ENCODE measurements around the gene AUTS2.

Gene AUTS2

GRCh38 chr7:70459546-70459945 is 861.3 kb downstream of the AUTS2 start:
- no peak for TF ChIP-seq CTCF (IDR thresholded peaks at IDR 0.05; ENCODE audit: insufficient read depth, low read length, missing control alignments)
- no peak overlapping the region for H3K4me3 ChIP-seq (ENCODE audit: low read depth, low read length)
- no peak for DNase-seq (ENCODE audit: low read depth, low spot score)
- POLR2A ChIA-PET = no interaction called here
- CTCF ChIA-PET = no interaction called here

GRCh38 chr7:70460071-70460470 is 861.8 kb downstream of the AUTS2 start:
- DNase-seq (ENCODE audit: low read depth, low spot score) = no peak
- no peak overlapping the region for H3K4me3 ChIP-seq (ENCODE audit: low read depth, low read length)
- TF ChIP-seq CTCF (IDR thresholded peaks at IDR 0.05; ENCODE audit: insufficient read depth, low read length, missing control alignments) = no peak
- POLR2A ChIA-PET = no interaction called here
- CTCF ChIA-PET = no interaction called here

- ChIA-PET CTCF (interaction anchor here (1.2 kb wide), 1 partner anchor 10 kb away, joined by 3 read pairs; no protein-coding TSS in a partner anchor), POLR2A (no interaction called here)
- TF ChIP-seq CTCF (IDR thresholded peaks at IDR 0.05; ENCODE audit: insufficient read depth, low read length, missing control alignments) = no peak
- H3K4me3 ChIP-seq (ENCODE audit: low read depth, low read length) = no peak overlapping the region
- DNase-seq (ENCODE audit: low read depth, low spot score) = no peak
These were observed 862.3 kb downstream of the AUTS2 start for GRCh38 chr7:70460562-70460961.

- ChIA-PET POLR2A (no interaction called here), CTCF (interaction anchor here (0.9 kb wide), 1 partner anchor 13 kb away, joined by 3 read pairs; no protein-coding TSS in a partner anchor)
- H3K4me3 ChIP-seq (ENCODE audit: low read depth, low read length) = no peak overlapping the region
- no peak for TF ChIP-seq CTCF (IDR thresholded peaks at IDR 0.05; ENCODE audit: insufficient read depth, low read length, missing control alignments)
- DNase-seq (ENCODE audit: low read depth, low spot score) = no peak
These were observed 865.2 kb downstream of the AUTS2 start for GRCh38 chr7:70463352-70463938.

GRCh38 chr7:70466725-70467364 is 868.6 kb downstream of the AUTS2 start:
- CTCF ChIA-PET = no interaction called here
- H3K4me3 ChIP-seq (ENCODE audit: low read depth, low read length) = no peak overlapping the region
- no peak for DNase-seq (ENCODE audit: low read depth, low spot score)
- no peak for TF ChIP-seq CTCF (IDR thresholded peaks at IDR 0.05; ENCODE audit: insufficient read depth, low read length, missing control alignments)
- POLR2A ChIA-PET = no interaction called here

- no peak for DNase-seq (ENCODE audit: low read depth, low spot score)
- ChIA-PET POLR2A (no interaction called here), CTCF (no interaction called here)
- TF ChIP-seq CTCF (IDR thresholded peaks at IDR 0.05; ENCODE audit: insufficient read depth, low read length, missing control alignments) = no peak
- H3K4me3 ChIP-seq (ENCODE audit: low read depth, low read length) = no peak overlapping the region
These were observed 872.5 kb downstream of the AUTS2 start for GRCh38 chr7:70470746-70471145.
